IPS DF 6.9 (cell line): ENCODE measurements around the gene CSF3R.

Experiments
- DNase-seq: peaks from one replicate; pipeline ENCODE4 v3.0.0-alpha.2; 2013; ENCODE audit warnings: low read depth, low spot score
- H3K27ac ChIP-seq: one replicate; pipeline ENCODE4 v1.5.1; 2013; ENCODE audit warnings: low read length, control low read depth
- H3K27me3 ChIP-seq: 2 replicates; pipeline ENCODE4 v1.6.1; 2013; ENCODE audit warnings: mild to moderate bottlenecking, low read length; ENCODE audit not compliant: control insufficient read depth, insufficient read depth
- H3K36me3 ChIP-seq: 2 replicates; pipeline ENCODE4 v1.6.1; 2013; ENCODE audit warnings: low read length; ENCODE audit not compliant: control insufficient read depth, insufficient read depth
- H3K4me1 ChIP-seq: 2 replicates; pipeline ENCODE4 v1.6.1; 2013; ENCODE audit warnings: low read length; ENCODE audit not compliant: control insufficient read depth, insufficient read depth
- H3K4me3 ChIP-seq: 2 replicates; pipeline ENCODE4 v1.5.1; 2013; ENCODE audit warnings: mild to moderate bottlenecking, low read length
- H3K9me3 ChIP-seq: 2 replicates; pipeline ENCODE4 v1.6.1; 2013; ENCODE audit warnings: low read length, inconsistent platforms; ENCODE audit not compliant: control insufficient read depth, insufficient read depth
- WGBS: extraction: QIAGEN DNeasy Blood & Tissue Kit; methylation state at CpG from one replicate; pipeline ENCODE4 v1.1.7; 2013; ENCODE audit warnings: mixed read lengths, missing lambda C conversion rate; ENCODE audit not compliant: insufficient read length, insufficient coverage; 5-methylcytosine and 5-hydroxymethylcytosine counted together

The CSF3R gene

DNA sequence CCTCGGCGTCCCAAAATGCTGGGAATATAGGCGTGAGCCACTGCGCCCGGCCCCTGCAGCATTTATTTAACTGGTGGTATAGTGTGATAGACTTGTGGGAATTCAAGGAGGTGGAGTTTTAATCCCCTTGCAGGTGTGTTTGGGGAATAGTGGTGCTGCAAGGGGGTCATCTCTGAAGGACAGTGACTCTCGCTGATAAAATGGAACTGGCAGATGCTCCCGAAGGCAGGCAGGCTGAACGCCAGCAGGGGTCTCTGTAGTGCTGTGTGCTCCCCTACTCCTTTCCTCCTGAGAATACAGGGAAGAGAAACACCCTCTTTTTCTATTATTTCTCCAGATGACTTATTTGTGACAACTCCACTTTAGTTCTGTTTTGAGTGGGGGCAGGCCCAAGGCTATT, 36.4 kb downstream of the CSF3R start:
- Histone ChIP-seq H3K36me3 (no peaks in the 10 kb centered on the region), H3K4me1 (no peaks in the 10 kb centered on the region; the same call in 1 of the 2 replicates), H3K4me3 (no peak overlapping the region), H3K27ac (no peak overlapping the region), H3K27me3 (no peaks in the 10 kb centered on the region), H3K9me3 (no peaks in the 10 kb centered on the region)
- DNase-seq = no peak
- no CpG with 5 or more reads among the region's 8 CpGs for WGBS

DNA sequence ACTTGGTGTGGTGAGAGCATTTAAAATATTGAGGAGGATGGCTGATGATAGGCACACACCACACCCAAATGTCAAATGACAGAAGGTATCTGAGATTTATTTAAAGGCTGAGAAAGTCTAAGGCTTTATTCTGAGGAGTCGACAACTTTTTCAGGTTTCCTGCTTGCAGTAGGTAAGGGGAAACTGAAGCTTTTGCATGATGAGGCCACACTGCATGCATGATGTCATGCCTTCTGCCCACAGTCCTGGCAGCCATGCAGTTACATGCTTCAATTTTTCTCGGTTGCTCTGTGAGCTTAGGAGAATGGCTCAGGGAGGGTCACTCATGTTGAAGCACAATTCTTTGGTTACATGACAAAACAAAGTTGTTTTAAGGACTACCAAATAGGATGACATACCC, 39.4 kb downstream of the CSF3R start:
- Histone ChIP-seq H3K4me1 (no peaks in the 10 kb centered on the region), H3K36me3 (no peaks in the 10 kb centered on the region), H3K4me3 (no peak overlapping the region), H3K9me3 (no peaks in the 10 kb centered on the region), H3K27me3 (no peaks in the 10 kb centered on the region), H3K27ac (no peak overlapping the region)
- WGBS = no CpG with 5 or more reads among the region's 2 CpGs
- no peak for DNase-seq

DNA sequence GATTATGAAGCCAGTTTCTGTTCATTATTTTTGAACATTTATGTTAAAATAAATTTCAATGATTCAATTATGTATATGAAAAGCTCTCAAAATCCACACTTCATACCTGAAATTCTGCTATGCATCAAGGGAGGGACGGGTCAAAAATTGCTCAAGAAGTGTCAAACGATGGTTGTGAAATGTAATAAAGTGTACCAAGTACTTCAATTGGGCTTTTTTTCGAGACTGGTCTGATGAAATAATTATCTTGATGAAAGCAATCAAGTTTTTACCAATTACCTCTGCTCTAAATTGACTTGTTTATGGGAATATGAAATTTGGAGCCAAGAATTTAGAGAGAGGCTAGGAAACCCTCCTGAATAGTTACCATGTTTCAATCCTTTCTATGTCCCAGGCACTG, 40.4 kb downstream of the CSF3R start:
- H3K27me3 ChIP-seq = no peaks in the 10 kb centered on the region
- DNase-seq = no peak
- H3K4me1 ChIP-seq = no peaks in the 10 kb centered on the region
- no CpG with 5 or more reads among the region's 3 CpGs for WGBS
- no peaks in the 10 kb centered on the region for H3K36me3 ChIP-seq
- no peak overlapping the region for H3K4me3 ChIP-seq
- H3K9me3 ChIP-seq = no peaks in the 10 kb centered on the region
- H3K27ac ChIP-seq = no peak overlapping the region

DNA sequence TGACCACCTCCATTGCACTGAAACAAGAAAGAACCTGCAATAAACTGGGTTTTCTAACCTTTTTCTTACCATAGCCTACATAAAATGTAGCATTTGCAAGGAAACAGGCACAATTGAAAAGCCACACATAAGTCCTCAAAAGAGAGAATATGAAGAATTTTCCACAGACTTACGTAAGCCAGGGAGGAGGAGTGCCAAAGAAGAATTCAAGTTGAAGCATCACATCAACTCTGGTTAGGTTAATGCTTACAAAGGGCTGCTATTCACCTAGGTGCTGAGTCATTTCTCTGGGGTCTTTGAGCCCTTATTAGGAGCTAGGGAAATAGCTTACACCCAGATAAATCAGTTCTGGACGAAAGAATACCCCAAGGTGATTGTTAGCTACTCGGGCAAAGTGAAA, 42.1 kb downstream of the CSF3R start:
- no peak for DNase-seq
- no peaks in the 10 kb centered on the region for H3K9me3 ChIP-seq
- no CpG with 5 or more reads among the region's 3 CpGs for WGBS

DNA sequence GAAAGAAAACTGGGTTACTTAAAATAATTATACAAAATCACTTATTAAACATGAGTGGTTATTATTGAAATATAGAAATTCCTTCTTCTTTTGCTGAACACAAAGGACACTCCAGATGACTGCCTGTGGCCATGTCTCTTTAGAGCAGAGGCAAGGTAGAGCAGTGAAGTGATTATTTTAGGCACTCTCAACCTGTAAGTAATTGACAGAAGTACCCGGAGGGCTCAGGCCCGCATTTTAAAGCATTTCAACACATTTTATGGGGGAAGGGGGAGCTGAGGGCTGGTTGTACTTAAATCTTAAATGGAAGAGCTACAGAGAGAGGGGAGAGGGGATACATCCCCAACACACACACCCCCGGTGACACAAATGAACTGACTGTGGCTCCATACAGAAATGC, 42.7 kb downstream of the CSF3R start:
- Histone ChIP-seq H3K4me3 (no peak overlapping the region), H3K4me1 (no peaks in the 10 kb centered on the region), H3K36me3 (no peaks in the 10 kb centered on the region), H3K9me3 (no peaks in the 10 kb centered on the region), H3K27ac (no peak overlapping the region), H3K27me3 (no peaks in the 10 kb centered on the region)
- WGBS = no CpG with 5 or more reads among the region's 3 CpGs
- no peak for DNase-seq

More for the DNA sequence above, 42.1 kb downstream of the CSF3R start:
- no peaks in the 10 kb centered on the region for H3K27me3 ChIP-seq
- no peaks in the 10 kb centered on the region for H3K36me3 ChIP-seq
- no peak overlapping the region for H3K27ac ChIP-seq
- H3K4me3 ChIP-seq = no peak overlapping the region
- H3K4me1 ChIP-seq = no peaks in the 10 kb centered on the region

DNA sequence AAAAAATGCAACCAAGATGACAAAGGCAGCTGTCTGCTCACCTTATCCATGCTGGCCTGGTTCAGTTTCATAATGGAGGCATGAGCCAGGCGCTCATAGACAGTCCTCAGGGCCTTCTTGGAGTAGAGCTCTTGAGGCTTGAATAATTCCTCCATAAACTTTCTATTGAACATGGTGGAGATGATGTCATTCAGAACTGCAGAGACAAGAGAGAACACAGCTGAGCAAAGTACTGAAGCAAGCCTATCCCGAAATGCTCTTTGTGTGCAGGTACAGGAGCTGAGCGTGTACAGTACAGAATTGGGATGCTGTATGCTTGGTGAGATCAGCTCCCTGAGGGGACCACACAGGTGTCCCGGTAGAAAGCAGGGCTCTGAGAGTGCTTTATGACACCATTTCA, 44.0 kb downstream of the CSF3R start:
- no CpG with 5 or more reads among the region's 4 CpGs for WGBS
- Histone ChIP-seq H3K4me1 (no peaks in the 10 kb centered on the region), H3K4me3 (no peak overlapping the region), H3K9me3 (no peaks in the 10 kb centered on the region), H3K27ac (no peak overlapping the region), H3K27me3 (no peaks in the 10 kb centered on the region), H3K36me3 (no peaks in the 10 kb centered on the region)
- no peak for DNase-seq

DNA sequence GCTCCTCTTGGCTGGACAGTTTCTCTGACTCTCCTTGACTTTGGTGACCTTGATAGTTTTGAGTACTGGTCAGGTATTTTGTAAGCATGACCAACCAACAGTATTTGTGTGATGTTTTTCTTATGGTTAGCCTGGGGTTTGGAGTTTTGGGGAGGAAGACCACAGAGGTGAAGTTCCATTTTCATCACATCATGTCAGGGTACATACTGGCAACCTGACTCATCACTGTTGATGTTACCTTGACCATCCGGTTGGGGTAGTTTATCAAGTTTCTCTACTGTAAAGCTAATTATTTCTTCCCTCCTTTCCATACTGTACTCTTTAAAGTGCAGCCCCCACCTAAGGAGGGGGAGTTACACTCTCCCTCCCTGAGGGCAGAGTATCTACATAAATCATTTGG, 45.9 kb downstream of the CSF3R start:
- no peak overlapping the region for H3K4me3 ChIP-seq
- DNase-seq = no peak
- no CpG with 5 or more reads among the region's 1 CpG for WGBS
- H3K9me3 ChIP-seq = no peaks in the 10 kb centered on the region
- H3K27me3 ChIP-seq = no peaks in the 10 kb centered on the region
- no peaks in the 10 kb centered on the region for H3K36me3 ChIP-seq
- H3K27ac ChIP-seq = no peak overlapping the region
- H3K4me1 ChIP-seq = no peaks in the 10 kb centered on the region

DNA sequence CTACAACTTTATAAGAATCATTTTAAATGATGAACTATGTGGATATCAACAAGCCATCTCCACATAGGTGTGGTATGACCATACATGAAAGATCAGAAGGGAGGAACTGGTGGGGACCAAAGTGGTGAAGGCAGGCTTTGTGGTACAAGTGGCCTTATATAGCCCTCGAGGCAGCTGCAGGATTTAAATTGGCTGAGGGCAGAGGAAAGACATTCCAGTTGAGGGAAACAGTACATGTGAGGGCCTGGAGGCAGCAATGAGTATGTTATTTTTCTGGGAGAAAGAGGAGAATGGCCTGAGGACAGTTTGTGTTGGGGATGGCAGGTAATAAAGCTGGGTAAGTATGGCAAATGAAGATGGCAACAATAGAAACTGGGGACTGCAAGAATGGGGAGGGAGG, 49.6 kb downstream of the CSF3R start:
- H3K27ac ChIP-seq = no peak overlapping the region
- H3K4me3 ChIP-seq = no peak overlapping the region
- no CpG with 5 or more reads among the region's 1 CpG for WGBS
- H3K4me1 ChIP-seq = no peaks in the 10 kb centered on the region
- no peak for DNase-seq
- H3K9me3 ChIP-seq = no peaks in the 10 kb centered on the region
- H3K27me3 ChIP-seq = no peaks in the 10 kb centered on the region
- H3K36me3 ChIP-seq = no peaks in the 10 kb centered on the region

DNA sequence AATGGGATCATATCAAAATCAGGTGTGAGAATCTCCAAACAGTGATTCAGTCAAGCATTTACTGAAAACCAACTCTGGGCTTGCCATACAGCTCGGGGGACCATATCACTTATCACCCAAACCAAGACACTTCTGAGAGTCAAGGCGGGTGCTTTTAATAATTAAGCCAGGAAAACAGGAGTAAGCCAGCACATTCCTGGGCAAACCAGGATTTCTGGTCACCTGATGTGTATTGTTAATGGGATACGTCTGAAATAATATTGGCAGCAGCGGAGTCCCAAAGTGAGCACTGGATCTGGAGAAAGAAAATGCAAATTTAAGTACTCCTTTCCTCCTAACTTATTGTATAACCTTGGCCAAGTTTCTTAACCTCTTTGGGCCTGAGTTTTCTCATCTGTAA, 50.1 kb downstream of the CSF3R start:
- Histone ChIP-seq H3K4me3 (no peak overlapping the region), H3K9me3 (no peaks in the 10 kb centered on the region), H3K27me3 (no peaks in the 10 kb centered on the region), H3K4me1 (no peaks in the 10 kb centered on the region), H3K36me3 (no peaks in the 10 kb centered on the region), H3K27ac (no peak overlapping the region)
- DNase-seq = no peak
- WGBS = no CpG with 5 or more reads among the region's 4 CpGs

DNA sequence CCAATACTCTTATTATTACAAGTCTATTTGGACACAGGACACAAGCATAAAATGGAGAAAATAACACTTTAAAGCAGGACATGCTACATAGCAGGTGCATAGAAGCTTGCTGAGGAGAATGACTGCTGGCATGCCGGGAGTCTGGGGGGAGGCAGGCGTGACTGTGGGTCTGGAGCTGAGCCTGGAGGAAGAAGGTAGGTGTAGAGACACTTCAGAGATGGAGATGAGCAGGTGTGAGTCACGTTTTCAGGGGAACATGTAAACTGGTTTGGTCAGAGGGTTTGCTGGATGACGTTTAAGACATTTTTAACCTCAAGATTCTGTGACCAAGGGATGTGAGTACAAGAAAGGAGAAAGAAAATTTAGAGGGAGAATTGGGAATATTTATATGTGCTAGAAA, 56.9 kb downstream of the CSF3R start:
- Histone ChIP-seq H3K27ac (no peak overlapping the region), H3K4me1 (no peaks in the 10 kb centered on the region), H3K9me3 (no peaks in the 10 kb centered on the region), H3K4me3 (no peak overlapping the region), H3K36me3 (no peaks in the 10 kb centered on the region), H3K27me3 (no peaks in the 10 kb centered on the region)
- WGBS = no CpG with 5 or more reads among the region's 4 CpGs
- no peak for DNase-seq

DNA sequence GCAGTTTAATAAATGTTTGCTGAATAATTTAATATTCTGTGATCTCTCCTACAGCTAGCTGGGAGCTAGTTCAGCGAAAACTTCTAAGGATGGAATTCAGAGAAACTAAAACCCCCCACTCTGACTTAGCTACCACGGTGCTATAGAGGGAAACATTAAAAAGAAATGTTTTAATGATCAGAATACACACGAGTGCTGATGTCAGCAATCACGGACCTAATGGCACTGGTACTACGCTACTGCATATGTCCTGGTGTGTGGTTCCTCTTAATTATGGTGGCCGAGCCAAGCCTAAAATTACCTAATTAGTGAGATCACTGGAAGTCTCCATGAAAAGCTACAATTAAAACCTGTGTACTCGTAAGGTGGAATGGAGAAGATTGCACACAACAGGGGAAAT, 61.1 kb downstream of the CSF3R start:
- Histone ChIP-seq H3K9me3 (no peaks in the 10 kb centered on the region), H3K4me1 (no peaks in the 10 kb centered on the region), H3K4me3 (no peak overlapping the region), H3K27ac (no peak overlapping the region), H3K36me3 (no peaks in the 10 kb centered on the region), H3K27me3 (no peaks in the 10 kb centered on the region)
- no CpG with 5 or more reads among the region's 7 CpGs for WGBS
- DNase-seq = no peak
